GM21825 (cell line): ENCODE results near the gene IFTAP.

Experiments used
- ATAC-seq: cut with Tn5 transposase; IDR thresholded peaks from one replicate; pipeline ENCODE4 v1.9.1; 2021; ENCODE audit warnings: mild to moderate bottlenecking, moderate library complexity; ENCODE audit not compliant: unreplicated experiment

Gene IFTAP

GRCh38 chr11:36596880-36597279 lies 2.6 kb downstream of the IFTAP start:
- ATAC-seq = no peak

GRCh38 chr11:36598051-36598450 lies 3.7 kb downstream of the IFTAP start, which contains the start of gene RAG2:
RAG2 (minus strand) TSS chr11:36598236; CDS start chr11:36594168, 4,068 bp downstream.
- no peak for ATAC-seq

- no peak for ATAC-seq
Observed at GRCh38 chr11:36600180-36600579, 5.9 kb downstream of the IFTAP start.

- ATAC-seq = no peak
Observed at GRCh38 chr11:36601155-36601554, 6.9 kb downstream of the IFTAP start.

- ATAC-seq = no peak
Observed at GRCh38 chr11:36602135-36602534, 7.8 kb downstream of the IFTAP start.

- peak; percentile 62 for ATAC-seq
Observed at GRCh38 chr11:36605221-36606216, 11.2 kb downstream of the IFTAP start.

GRCh38 chr11:36608491-36609199 lies 14.3 kb downstream of the IFTAP start:
- no peak for ATAC-seq

- no peak for ATAC-seq
Observed at GRCh38 chr11:36609383-36609782, 15.1 kb downstream of the IFTAP start.

- no peak for ATAC-seq
Observed at GRCh38 chr11:36615826-36616225, 21.5 kb downstream of the IFTAP start.

GRCh38 chr11:36617543-36618362 lies 23.5 kb downstream of the IFTAP start:
- no peak for ATAC-seq

- no peak for ATAC-seq
Observed at GRCh38 chr11:36618363-36619047, 24.2 kb downstream of the IFTAP start.

GRCh38 chr11:36619502-36619901 lies 25.2 kb downstream of the IFTAP start:
- ATAC-seq = no peak

- no peak for ATAC-seq
Observed at GRCh38 chr11:36620246-36620645, 25.9 kb downstream of the IFTAP start.

- ATAC-seq = no peak
Observed at GRCh38 chr11:36622431-36623136, 28.3 kb downstream of the IFTAP start.

- ATAC-seq = no peak
Observed at GRCh38 chr11:36623494-36623893, 29.2 kb downstream of the IFTAP start.

GRCh38 chr11:36627006-36627405 lies 32.7 kb downstream of the IFTAP start:
- ATAC-seq = no peak

GRCh38 chr11:36627471-36627870 lies 33.2 kb downstream of the IFTAP start:
- no peak for ATAC-seq

- no peak for ATAC-seq
Observed at GRCh38 chr11:36628141-36628540, 33.8 kb downstream of the IFTAP start.

- ATAC-seq = no peak
Observed at GRCh38 chr11:36628765-36629244, 34.5 kb downstream of the IFTAP start.

GRCh38 chr11:36631774-36632173 lies 37.5 kb downstream of the IFTAP start:
- no peak for ATAC-seq
